ENCODE measurements around the gene RBM15. TPM values are rescaled to one million over a fixed set of nuclear protein-coding genes. Genes with fewer than 3 reads are reported as not detected.

The RBM15 gene
- total and polyA plus RNA-seq, 2 donors (not counting 1 experiment from before 2014, with no cell fraction given), result 23.7 to 97.7 TPM

GRCh38 chr1:110380672-110381283, 41.6 kb downstream of the RBM15 start:
- Histone ChIP-seq H3K4me1 (ENCODE audit: control insufficient read depth in 2 of 2, insufficient read depth in 2 of 2, low read length in 2 of 2) (peaks cover 56 to 64% of the 10 kb centered on the region in 2 donors), H3K9ac (ENCODE audit: low read length) (peak overlapping the region; percentile 48), H4K20me1 (ENCODE audit: control insufficient read depth, insufficient read depth, low read length, poor library complexity, severe bottlenecking) (no peaks in the 10 kb centered on the region), H3K9me3 (ENCODE audit: control extremely low read depth in 1 of 3, control insufficient read depth in 2 of 3, insufficient read depth in 1 of 3, low read length in 2 of 3) (no peaks in the 10 kb centered on the region), H3K27me3 (replicated peaks in 1 of 4; ENCODE audit: control extremely low read depth in 1 of 4, control insufficient read depth in 3 of 4, insufficient read depth in 4 of 4, low read length in 3 of 4) (no peaks in the 10 kb centered on the region), H3K4me3 (ENCODE audit: control extremely low read depth in 1 of 5, extremely low read depth in 1 of 5, insufficient read depth in 1 of 5, low read depth in 2 of 5, low read length in 4 of 5) (peak overlapping the region in 3 of 5 experiments; percentile 27 to 54 (median 30)), H3K4me2 (replicated peaks; ENCODE audit: low read depth, low read length, poor library complexity, severe bottlenecking) (peak overlapping the region; percentile 65), H3K79me2 (ENCODE audit: control insufficient read depth, insufficient read depth, low read length) (no peaks in the 10 kb centered on the region), H3K36me3 (replicated peaks in 1 of 2; ENCODE audit: control extremely low read depth in 1 of 2, control insufficient read depth in 1 of 2, extremely low read depth in 1 of 2, insufficient read depth in 2 of 2, low read length in 1 of 2) (peaks cover 0 to 8% of the 10 kb centered on the region in 2 experiments), H2AFZ (ENCODE audit: insufficient read depth, low read depth, low read length, poor library complexity, severe bottlenecking) (peak overlapping the region; percentile 44), H3K27ac (ENCODE audit: low read length in 2 of 2) (peak overlapping the region; percentile 56 to 70)
- DNase-seq (peak; percentile 54), ATAC-seq (ENCODE audit: low read depth) (peak; percentile 13)
- Mint-ChIP-seq H3K27me3 (no peaks in the 10 kb centered on the region), H3K27ac (peak overlapping the region; percentile 91), H3K4me1 (peaks cover 64% of the 10 kb centered on the region), H3K4me3 (peak overlapping the region; percentile 77), H3K9me3 (ENCODE audit: insufficient read depth) (no peaks in the 10 kb centered on the region)
- 40% methylated on average over 1 of the region's 10 CpGs for WGBS (ENCODE audit: insufficient coverage)
- intact Hi-C loops (cut with micrococcal nuclease), result loop anchor here (1.0 to 10.0 kb wide), 3 partner anchors 27 to 494 kb away; partner anchors contain the start of genes CD53 and LAMTOR5
- ChIA-PET CTCF (interaction anchor here (0.6 to 13.9 kb wide), 9 partner anchors 9 to 173 kb away, joined by 3 to 139 read pairs (median 4); partner anchors contain the start of genes LAMTOR5 and RBM15), POLR2A (interaction anchor here (1.1 to 2.2 kb wide), 3 partner anchors 22 to 42 kb away, joined by 3 to 28 read pairs (median 6); partner anchors contain the start of genes LAMTOR5 and RBM15)
- TF ChIP-seq CTCF (IDR thresholded peaks at IDR 0.05) (no peak), EZH2 (IDR thresholded peaks at IDR 0.05; ENCODE audit: borderline replicate concordance, insufficient read depth, low read depth, low read length, poor library complexity, severe bottlenecking) (no peak)

All from B cell (primary cell).